Neural cell (in vitro differentiated cells): ENCODE results near the gene NUBPL.

Experiments used
- EP300 ChIP-seq: fragments of 450-650 bp; conservative IDR thresholded peaks from 2 replicates; pipeline ENCODE4 v1.6.1; 2014; ENCODE audit warnings: antibody characterized with exemption, mild to moderate bottlenecking, moderate library complexity; ENCODE audit not compliant: poor library complexity, severe bottlenecking
- EZH2 ChIP-seq: fragments of 200-600, 300-800 bp; shearing (Covaris generic), sonication (generic); IDR thresholded peaks from 2 replicates; pipeline ENCODE4 v1.6.1; 2014; ENCODE audit warnings: antibody characterized with exemption, low read length, borderline replicate concordance, mild to moderate bottlenecking; ENCODE audit not compliant: insufficient read depth, poor library complexity, severe bottlenecking
- POLR2AphosphoS5 ChIP-seq: IDR thresholded peaks from 2 replicates; pipeline ENCODE4 v1.6.1; 2012
- RAD21 ChIP-seq: fragments of 450-650 bp; conservative IDR thresholded peaks from 2 replicates; pipeline ENCODE4 v1.6.1; 2014; ENCODE audit warnings: antibody characterized with exemption, mild to moderate bottlenecking, moderate library complexity
- SMC3 ChIP-seq: fragments of 450-650 bp; conservative IDR thresholded peaks from 2 replicates; pipeline ENCODE4 v1.6.1; 2014; ENCODE audit warnings: antibody characterized with exemption, mild to moderate bottlenecking, moderate library complexity; ENCODE audit not compliant: poor library complexity
- TAF1 ChIP-seq: IDR thresholded peaks from 2 replicates; pipeline ENCODE4 v1.6.1; 2012; ENCODE audit warnings: low read depth
- TF ChIP-seq, protein P1 (sequence below): fragments of 450-650 bp; IDR thresholded peaks from 2 replicates; pipeline ENCODE4 v1.5.1; 2014; ENCODE audit warnings: antibody characterized with exemption, mild to moderate bottlenecking, moderate library complexity; ENCODE audit not compliant: poor library complexity, severe bottlenecking
- TF ChIP-seq, protein P2 (sequence below): IDR thresholded peaks from 2 replicates; pipeline ENCODE4 v1.6.1; 2012; ENCODE audit warnings: borderline replicate concordance

DNA sequence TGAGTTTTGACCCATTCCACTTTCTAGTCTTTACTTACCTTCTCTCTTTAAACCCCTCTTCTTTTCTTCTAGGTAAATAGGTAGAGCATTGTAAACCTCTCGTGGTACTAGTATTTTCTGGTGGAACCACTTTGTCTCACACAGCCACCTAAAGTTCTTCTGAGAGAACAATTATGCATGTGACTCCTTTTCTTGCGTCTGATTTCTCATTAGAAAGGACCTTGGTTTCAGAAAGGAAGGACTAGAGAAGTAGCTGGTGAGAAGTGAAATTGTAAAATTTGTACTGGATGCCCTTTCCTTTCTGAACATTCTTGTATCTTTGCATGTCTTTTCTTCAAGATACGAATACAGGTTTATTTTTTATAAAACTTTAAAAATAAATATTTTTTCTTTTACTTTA lies 99.0 kb downstream of the NUBPL start:
- TF ChIP-seq, protein P1, sequence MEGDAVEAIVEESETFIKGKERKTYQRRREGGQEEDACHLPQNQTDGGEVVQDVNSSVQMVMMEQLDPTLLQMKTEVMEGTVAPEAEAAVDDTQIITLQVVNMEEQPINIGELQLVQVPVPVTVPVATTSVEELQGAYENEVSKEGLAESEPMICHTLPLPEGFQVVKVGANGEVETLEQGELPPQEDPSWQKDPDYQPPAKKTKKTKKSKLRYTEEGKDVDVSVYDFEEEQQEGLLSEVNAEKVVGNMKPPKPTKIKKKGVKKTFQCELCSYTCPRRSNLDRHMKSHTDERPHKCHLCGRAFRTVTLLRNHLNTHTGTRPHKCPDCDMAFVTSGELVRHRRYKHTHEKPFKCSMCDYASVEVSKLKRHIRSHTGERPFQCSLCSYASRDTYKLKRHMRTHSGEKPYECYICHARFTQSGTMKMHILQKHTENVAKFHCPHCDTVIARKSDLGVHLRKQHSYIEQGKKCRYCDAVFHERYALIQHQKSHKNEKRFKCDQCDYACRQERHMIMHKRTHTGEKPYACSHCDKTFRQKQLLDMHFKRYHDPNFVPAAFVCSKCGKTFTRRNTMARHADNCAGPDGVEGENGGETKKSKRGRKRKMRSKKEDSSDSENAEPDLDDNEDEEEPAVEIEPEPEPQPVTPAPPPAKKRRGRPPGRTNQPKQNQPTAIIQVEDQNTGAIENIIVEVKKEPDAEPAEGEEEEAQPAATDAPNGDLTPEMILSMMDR, result no peak
- TF ChIP-seq, protein P2, sequence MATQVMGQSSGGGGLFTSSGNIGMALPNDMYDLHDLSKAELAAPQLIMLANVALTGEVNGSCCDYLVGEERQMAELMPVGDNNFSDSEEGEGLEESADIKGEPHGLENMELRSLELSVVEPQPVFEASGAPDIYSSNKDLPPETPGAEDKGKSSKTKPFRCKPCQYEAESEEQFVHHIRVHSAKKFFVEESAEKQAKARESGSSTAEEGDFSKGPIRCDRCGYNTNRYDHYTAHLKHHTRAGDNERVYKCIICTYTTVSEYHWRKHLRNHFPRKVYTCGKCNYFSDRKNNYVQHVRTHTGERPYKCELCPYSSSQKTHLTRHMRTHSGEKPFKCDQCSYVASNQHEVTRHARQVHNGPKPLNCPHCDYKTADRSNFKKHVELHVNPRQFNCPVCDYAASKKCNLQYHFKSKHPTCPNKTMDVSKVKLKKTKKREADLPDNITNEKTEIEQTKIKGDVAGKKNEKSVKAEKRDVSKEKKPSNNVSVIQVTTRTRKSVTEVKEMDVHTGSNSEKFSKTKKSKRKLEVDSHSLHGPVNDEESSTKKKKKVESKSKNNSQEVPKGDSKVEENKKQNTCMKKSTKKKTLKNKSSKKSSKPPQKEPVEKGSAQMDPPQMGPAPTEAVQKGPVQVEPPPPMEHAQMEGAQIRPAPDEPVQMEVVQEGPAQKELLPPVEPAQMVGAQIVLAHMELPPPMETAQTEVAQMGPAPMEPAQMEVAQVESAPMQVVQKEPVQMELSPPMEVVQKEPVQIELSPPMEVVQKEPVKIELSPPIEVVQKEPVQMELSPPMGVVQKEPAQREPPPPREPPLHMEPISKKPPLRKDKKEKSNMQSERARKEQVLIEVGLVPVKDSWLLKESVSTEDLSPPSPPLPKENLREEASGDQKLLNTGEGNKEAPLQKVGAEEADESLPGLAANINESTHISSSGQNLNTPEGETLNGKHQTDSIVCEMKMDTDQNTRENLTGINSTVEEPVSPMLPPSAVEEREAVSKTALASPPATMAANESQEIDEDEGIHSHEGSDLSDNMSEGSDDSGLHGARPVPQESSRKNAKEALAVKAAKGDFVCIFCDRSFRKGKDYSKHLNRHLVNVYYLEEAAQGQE, result no peak
- TF ChIP-seq POLR2AphosphoS5, result no peak
- TF ChIP-seq EZH2, result no peak
- no peak for TF ChIP-seq EP300
- TF ChIP-seq TAF1, result no peak
- no peak for TF ChIP-seq RAD21
- TF ChIP-seq SMC3, result no peak
